ENCODE measurements around the gene CCL28.
"Not testable (repeated sequence)": the region's sequence is repeated elsewhere in the genome, so short reads cannot be mapped to it uniquely, and the experiment has no call there.

The CCL28 gene

GRCh38 chr5:43412156-43412555 lies at the start of gene CCL28:
CCL28 (minus strand) TSS chr5:43412391; CDS start chr5:43412316, 75 bp downstream.
- no peak for DNase-seq

- DNase-seq = no peak
These were observed 48.9 kb upstream of the CCL28 start for GRCh38 chr5:43461066-43461465.

GRCh38 chr5:43456556-43456955 lies 44.4 kb upstream of the CCL28 start:
- DNase-seq = no peak

- DNase-seq = not testable (repeated sequence)
These were observed 29.4 kb upstream of the CCL28 start for GRCh38 chr5:43441575-43441974.

GRCh38 chr5:43437062-43437660 lies 25.0 kb upstream of the CCL28 start:
- no peak for DNase-seq

GRCh38 chr5:43433382-43433781 lies 21.2 kb upstream of the CCL28 start:
- DNase-seq = no peak

GRCh38 chr5:43432486-43433375 lies 20.5 kb upstream of the CCL28 start:
- no peak for DNase-seq

- no peak for DNase-seq
These were observed 17.5 kb upstream of the CCL28 start for GRCh38 chr5:43429706-43430105.

GRCh38 chr5:43429016-43429415 lies 16.8 kb upstream of the CCL28 start:
- no peak for DNase-seq

- DNase-seq = no peak
These were observed 15.1 kb upstream of the CCL28 start for GRCh38 chr5:43427306-43427705.

GRCh38 chr5:43425983-43426382 lies 13.8 kb upstream of the CCL28 start:
- DNase-seq = no peak

- not testable (repeated sequence) for DNase-seq
These were observed 10.9 kb upstream of the CCL28 start for GRCh38 chr5:43423086-43423485.

GRCh38 chr5:43422143-43422542 lies 10.0 kb upstream of the CCL28 start:
- DNase-seq = no peak

GRCh38 chr5:43421450-43422133 lies 9.4 kb upstream of the CCL28 start:
- DNase-seq = no peak

GRCh38 chr5:43420241-43420640 lies 8.1 kb upstream of the CCL28 start:
- DNase-seq = no peak

GRCh38 chr5:43418561-43418960 lies 6.4 kb upstream of the CCL28 start:
- no peak for DNase-seq

GRCh38 chr5:43416803-43417394 lies 4.7 kb upstream of the CCL28 start:
- DNase-seq = no peak

GRCh38 chr5:43415935-43416802 lies 4.0 kb upstream of the CCL28 start:
- DNase-seq = no peak

GRCh38 chr5:43413966-43414365 lies 1.8 kb upstream of the CCL28 start:
- DNase-seq = no peak

GRCh38 chr5:43412644-43413043 lies 453 bp upstream of the CCL28 start:
- DNase-seq = peak; percentile 89

GRCh38 chr5:43411495-43411894 lies 696 bp downstream of the CCL28 start:
- no peak for DNase-seq

GRCh38 chr5:43410414-43410813 lies 1.8 kb downstream of the CCL28 start:
- DNase-seq = no peak

Data from NCI-H187 treated with DMSO at 0.1 percent for 48 hours (cell line).